Osteocyte (in vitro differentiated cells): ENCODE results near the gene BCL2L12. TPM values are rescaled to one million over a fixed set of nuclear protein-coding genes. Genes with fewer than 3 reads are reported as not detected.
A peak's percentile ranks its signal among the peaks of the same experiment; 100 is the strongest.

Experiments
- DNase-seq: peaks from one replicate; pipeline ENCODE4 v3.0.0; 2021; ENCODE audit warnings: mixed read lengths; ENCODE audit not compliant: unreplicated experiment; ENCODE audit errors: extremely low spot score
- H3K27ac Mint-ChIP-seq: one replicate; pipeline ENCODE4 v1.8.0; 2021; ENCODE audit warnings: mild to moderate bottlenecking, mixed read lengths; ENCODE audit not compliant: unreplicated experiment
- H3K27me3 Mint-ChIP-seq: one replicate; pipeline ENCODE4 v1.8.0; 2021; ENCODE audit warnings: mixed read lengths; ENCODE audit not compliant: unreplicated experiment
- H3K36me3 Mint-ChIP-seq: one replicate; pipeline ENCODE4 v1.8.0; 2021; ENCODE audit warnings: mixed read lengths; ENCODE audit not compliant: unreplicated experiment
- H3K4me1 Mint-ChIP-seq: one replicate; pipeline ENCODE4 v1.8.0; 2021; ENCODE audit warnings: mixed read lengths; ENCODE audit not compliant: unreplicated experiment
- H3K4me3 Mint-ChIP-seq: one replicate; pipeline ENCODE4 v1.8.0; 2021; ENCODE audit warnings: mild to moderate bottlenecking, moderate library complexity, mixed read lengths; ENCODE audit not compliant: unreplicated experiment
- H3K9me3 Mint-ChIP-seq: one replicate; pipeline ENCODE4 v1.8.0; 2021; ENCODE audit warnings: mixed read lengths; ENCODE audit not compliant: unreplicated experiment
- total RNA-seq: library from RNA; stranded (reverse); gene quantifications from 2 replicates; pipeline ENCODE4 v1.2.1, GENCODE V29; 2021
- TF ChIP-seq, protein P1 (sequence below): fragments of 200-600 bp; sonication (generic); IDR thresholded peaks from 2 replicates; pipeline ENCODE4 v1.5.0; 2021; ENCODE audit warnings: antibody characterized with exemption, mild to moderate bottlenecking, moderate library complexity

The BCL2L12 gene
- total RNA-seq, 1 donor from 2014 or later: 29.3 TPM

- TF ChIP-seq, protein P1, sequence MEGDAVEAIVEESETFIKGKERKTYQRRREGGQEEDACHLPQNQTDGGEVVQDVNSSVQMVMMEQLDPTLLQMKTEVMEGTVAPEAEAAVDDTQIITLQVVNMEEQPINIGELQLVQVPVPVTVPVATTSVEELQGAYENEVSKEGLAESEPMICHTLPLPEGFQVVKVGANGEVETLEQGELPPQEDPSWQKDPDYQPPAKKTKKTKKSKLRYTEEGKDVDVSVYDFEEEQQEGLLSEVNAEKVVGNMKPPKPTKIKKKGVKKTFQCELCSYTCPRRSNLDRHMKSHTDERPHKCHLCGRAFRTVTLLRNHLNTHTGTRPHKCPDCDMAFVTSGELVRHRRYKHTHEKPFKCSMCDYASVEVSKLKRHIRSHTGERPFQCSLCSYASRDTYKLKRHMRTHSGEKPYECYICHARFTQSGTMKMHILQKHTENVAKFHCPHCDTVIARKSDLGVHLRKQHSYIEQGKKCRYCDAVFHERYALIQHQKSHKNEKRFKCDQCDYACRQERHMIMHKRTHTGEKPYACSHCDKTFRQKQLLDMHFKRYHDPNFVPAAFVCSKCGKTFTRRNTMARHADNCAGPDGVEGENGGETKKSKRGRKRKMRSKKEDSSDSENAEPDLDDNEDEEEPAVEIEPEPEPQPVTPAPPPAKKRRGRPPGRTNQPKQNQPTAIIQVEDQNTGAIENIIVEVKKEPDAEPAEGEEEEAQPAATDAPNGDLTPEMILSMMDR: no peak
- Mint-ChIP-seq H3K36me3 (peaks cover 2% of the 10 kb centered on the region), H3K27me3 (no peaks in the 10 kb centered on the region), H3K9me3 (no peaks in the 10 kb centered on the region), H3K4me1 (peaks cover 50% of the 10 kb centered on the region), H3K27ac (peak overlapping the region; percentile 83), H3K4me3 (no peak overlapping the region)
- no peak for DNase-seq
These were observed 30.1 kb upstream of the BCL2L12 start for GRCh38 chr19:49635530-49636232.

GRCh38 chr19:49636233-49636932 lies 29.4 kb upstream of the BCL2L12 start:
- peaks cover 2% of the 10 kb centered on the region for H3K36me3 Mint-ChIP-seq
- H3K4me3 Mint-ChIP-seq: peak overlapping the region; percentile 32
- no peak for DNase-seq
- TF ChIP-seq, protein P1: no peak
- no peaks in the 10 kb centered on the region for H3K27me3 Mint-ChIP-seq
- peak overlapping the region; percentile 83 for H3K27ac Mint-ChIP-seq
- H3K9me3 Mint-ChIP-seq: no peaks in the 10 kb centered on the region
- peaks cover 52% of the 10 kb centered on the region for H3K4me1 Mint-ChIP-seq

DNA sequence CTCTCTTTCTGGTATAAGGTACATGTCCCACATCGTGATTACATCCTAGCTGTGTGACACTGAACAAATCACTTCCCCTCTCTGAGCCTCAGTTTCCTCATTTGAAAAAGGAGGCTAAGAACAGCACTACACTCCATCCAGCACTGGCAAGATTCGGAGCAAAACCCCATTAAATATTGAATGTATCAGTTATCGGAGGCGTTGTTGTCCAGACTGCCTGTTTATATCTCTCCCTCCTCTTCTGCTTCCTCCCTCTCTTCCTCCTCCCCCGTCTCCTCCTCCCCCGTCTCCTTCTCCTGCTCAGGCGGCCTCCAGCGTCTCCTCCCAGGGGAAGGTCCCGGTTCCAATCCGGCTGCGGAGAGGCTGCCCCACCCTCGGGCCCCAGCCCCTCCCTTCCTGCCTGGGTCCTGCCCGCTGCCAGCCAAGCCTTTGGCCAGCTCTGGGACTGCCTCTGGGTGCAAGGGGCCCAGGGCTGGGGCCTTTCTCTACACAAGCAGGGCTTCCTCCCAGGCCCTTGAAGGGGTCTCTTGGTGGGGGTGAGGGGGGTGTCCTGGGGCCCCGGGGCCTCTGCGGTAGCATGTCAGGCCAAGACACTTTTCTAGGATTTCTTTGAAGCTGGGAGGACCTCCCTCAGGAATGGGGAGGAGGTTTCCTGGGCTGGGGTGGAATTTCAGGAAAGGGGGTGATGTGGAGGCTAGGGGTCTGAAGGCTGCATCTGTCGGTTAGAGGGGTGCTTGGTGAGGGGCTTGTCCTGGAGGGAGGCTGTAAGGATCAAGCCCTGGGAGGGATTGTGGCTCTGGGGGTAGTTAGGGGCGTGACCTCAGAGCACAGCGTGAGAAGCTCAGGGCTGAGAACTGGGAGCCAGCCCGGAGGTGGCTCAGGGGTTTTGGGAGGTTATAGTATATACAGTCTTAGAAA lies 27.7 kb upstream of the BCL2L12 start:
- Mint-ChIP-seq H3K27me3 (no peaks in the 10 kb centered on the region), H3K4me1 (peaks cover 60% of the 10 kb centered on the region), H3K27ac (peak overlapping the region; percentile 96), H3K36me3 (peaks cover 2% of the 10 kb centered on the region), H3K9me3 (no peaks in the 10 kb centered on the region), H3K4me3 (peak overlapping the region; percentile 87)
- TF ChIP-seq, protein P1: no peak
- DNase-seq: peak; percentile 93

GRCh38 chr19:49639401-49640112 lies 26.2 kb upstream of the BCL2L12 start:
- no peaks in the 10 kb centered on the region for H3K9me3 Mint-ChIP-seq
- H3K27ac Mint-ChIP-seq: peak overlapping the region; percentile 100
- H3K4me3 Mint-ChIP-seq: peak overlapping the region; percentile 95
- H3K4me1 Mint-ChIP-seq: peaks cover 72% of the 10 kb centered on the region
- TF ChIP-seq, protein P1: no peak
- no peak for DNase-seq
- peaks cover 2% of the 10 kb centered on the region for H3K36me3 Mint-ChIP-seq
- no peaks in the 10 kb centered on the region for H3K27me3 Mint-ChIP-seq
